22Rv1 (cell line): Measurements from ENCODE around the gene DPT.

Experiments used
- H3K27ac ChIP-seq: fragments of 450-650 bp; 2 replicates; pipeline ENCODE4 v1.5.1; 2017
- CTCF ChIP-seq: fragments of 450-650 bp; IDR thresholded peaks from 2 replicates; pipeline ENCODE4 v1.5.1; 2017; ENCODE audit warnings: mild to moderate bottlenecking
- ZFX ChIP-seq: fragments of 450-650 bp; IDR thresholded peaks from 2 replicates; pipeline ENCODE4 v1.6.1; 2017; ENCODE audit warnings: antibody characterized with exemption, borderline replicate concordance

DPT gene

GRCh38 chr1:168766568-168766967 is 37.6 kb upstream of the DPT start:
- no peak overlapping the region for H3K27ac ChIP-seq
- TF ChIP-seq ZFX: no peak
- no peak for TF ChIP-seq CTCF

GRCh38 chr1:168763031-168763430 is 34.0 kb upstream of the DPT start:
- H3K27ac ChIP-seq: no peak overlapping the region
- TF ChIP-seq CTCF (no peak), ZFX (no peak)

GRCh38 chr1:168762473-168762872 is 33.5 kb upstream of the DPT start:
- H3K27ac ChIP-seq: no peak overlapping the region
- TF ChIP-seq ZFX: no peak
- TF ChIP-seq CTCF: no peak

- TF ChIP-seq ZFX (no peak), CTCF (no peak)
- no peak overlapping the region for H3K27ac ChIP-seq
Measured at GRCh38 chr1:168760781-168761180, 31.8 kb upstream of the DPT start.

- no peak for TF ChIP-seq CTCF
- no peak for TF ChIP-seq ZFX
- no peak overlapping the region for H3K27ac ChIP-seq
Measured at GRCh38 chr1:168760241-168760640, 31.2 kb upstream of the DPT start.

- no peak overlapping the region for H3K27ac ChIP-seq
- TF ChIP-seq ZFX (no peak), CTCF (no peak)
Measured at GRCh38 chr1:168759077-168759476, 30.1 kb upstream of the DPT start.

- H3K27ac ChIP-seq: no peak overlapping the region
- TF ChIP-seq CTCF (no peak), ZFX (no peak)
Measured at GRCh38 chr1:168758503-168758902, 29.5 kb upstream of the DPT start.
